Gastroesophageal sphincter (tissue), 4 donors: Measurements from ENCODE around the gene E2F1. TPM values are rescaled to one million over a fixed set of nuclear protein-coding genes. Genes with fewer than 3 reads are reported as not detected.

Experiments
- ATAC-seq: fragments of 150-250 bp; one replicate; pipeline ENCODE4 v1.9.1; 2016; ENCODE audit warnings: mild to moderate bottlenecking, moderate library complexity
- H3K27ac ChIP-seq, 4 donors: fragments of 200-600 bp; sonication (generic) in 3 of 4; 1 replicate in 3 of 4; 2 replicates in 1 of 4; pipeline ENCODE4 v1.5.1; 2016 to 2019
- H3K27me3 ChIP-seq: fragments of 200-600 bp; sonication (generic); one replicate; pipeline ENCODE4 v1.5.1; 2019
- H3K36me3 ChIP-seq, 2 donors: fragments of 200-600 bp; sonication (generic); one replicate each; pipeline ENCODE4 v1.5.1; 2019; ENCODE audit warnings: control low read depth in 1 of 2
- H3K4me1 ChIP-seq, 3 donors: fragments of 200-600 bp; sonication (generic); 1 replicate in 2 of 3; 2 replicates in 1 of 3; pipeline ENCODE4 v1.5.1; 2016 to 2019; ENCODE audit warnings: control low read depth in 2 of 3
- H3K4me3 ChIP-seq, 2 donors: fragments of 200-600 bp; sonication (generic); one replicate each; pipeline ENCODE4 v1.5.1; 2019; ENCODE audit warnings: mild to moderate bottlenecking in 1 of 2, moderate library complexity in 1 of 2
- H3K9me3 ChIP-seq, 3 donors: fragments of 200-600 bp; sonication (generic); one replicate each; pipeline ENCODE4 v1.5.1; 2017 to 2019; ENCODE audit warnings: control low read depth in 2 of 3
- CTCF ChIP-seq, 4 experiments: fragments of 200-600 bp in 2 of 4; fragments of 450-650 bp in 2 of 4; sonication (generic) in 1 of 4; IDR thresholded peaks; one replicate each; pipeline ENCODE4 v1.5.1; 2017 to 2019; ENCODE audit warnings: antibody characterized with exemption in 4 of 4, mild to moderate bottlenecking in 2 of 4, moderate library complexity in 2 of 4
- EP300 ChIP-seq: sonication (generic); formaldehyde crosslinking; IDR thresholded peaks from one replicate; pipeline ENCODE4 v1.6.1; 2017; ENCODE audit warnings: antibody characterized with exemption, mild to moderate bottlenecking
- POLR2A ChIP-seq, 2 donors: fragments of 450-650 bp; IDR thresholded peaks; one replicate each; pipeline ENCODE4 v1.6.1; 2017; ENCODE audit warnings: antibody characterized with exemption in 2 of 2, mild to moderate bottlenecking in 2 of 2, moderate library complexity in 1 of 2
- POLR2AphosphoS5 ChIP-seq: sonication (generic); formaldehyde crosslinking; IDR thresholded peaks from one replicate; pipeline ENCODE4 v1.6.1; 2017; ENCODE audit warnings: antibody characterized with exemption
- WGBS, 2 donors: methylation state at CpG; one replicate each; pipeline ENCODE4 v1.1.5; 2018; ENCODE audit warnings: low coverage in 1 of 2; 5-methylcytosine and 5-hydroxymethylcytosine counted together
- total RNA-seq, 4 donors: library from RNA; depleted of rRNA; stranded (reverse); fragments of >200 nt; gene quantifications; one replicate each; pipeline ENCODE4 v1.1.0, GENCODE V29; 2016

E2F1 gene
- total RNA-seq, 4 donors from 2014 or later = 0.57 to 4.4 (median 1.5) TPM

DNA sequence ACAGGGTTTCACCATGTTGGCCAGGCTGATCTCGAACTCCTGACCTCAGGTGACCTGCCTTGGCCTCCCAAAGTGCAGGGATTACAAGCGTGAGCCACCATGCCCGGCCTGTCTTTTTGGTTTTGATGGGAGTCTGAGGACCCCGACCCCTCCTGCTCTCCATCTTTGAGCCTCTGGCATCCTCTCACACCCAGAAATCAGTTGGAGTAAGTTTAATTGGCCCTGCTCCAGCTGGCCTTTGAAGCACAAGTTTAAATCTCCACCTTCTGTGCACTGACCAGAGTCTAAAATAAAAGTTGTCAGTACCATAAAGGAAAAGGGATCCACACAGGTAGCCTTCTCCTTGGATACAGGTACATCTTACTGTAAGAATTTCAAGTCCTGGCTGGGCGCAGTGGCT is 40.0 kb downstream of the E2F1 start:
- TF ChIP-seq CTCF (IDR thresholded peaks at IDR 0.05) (no peak), EP300 (no peak), POLR2A (IDR thresholded peaks at IDR 0.05) (no peak), POLR2AphosphoS5 (no peak)
- 80 to 95% methylated on average over 4 of the region's 5 CpGs for WGBS, 2 donors
- no peaks in the 10 kb centered on the region for H3K9me3 ChIP-seq

DNA sequence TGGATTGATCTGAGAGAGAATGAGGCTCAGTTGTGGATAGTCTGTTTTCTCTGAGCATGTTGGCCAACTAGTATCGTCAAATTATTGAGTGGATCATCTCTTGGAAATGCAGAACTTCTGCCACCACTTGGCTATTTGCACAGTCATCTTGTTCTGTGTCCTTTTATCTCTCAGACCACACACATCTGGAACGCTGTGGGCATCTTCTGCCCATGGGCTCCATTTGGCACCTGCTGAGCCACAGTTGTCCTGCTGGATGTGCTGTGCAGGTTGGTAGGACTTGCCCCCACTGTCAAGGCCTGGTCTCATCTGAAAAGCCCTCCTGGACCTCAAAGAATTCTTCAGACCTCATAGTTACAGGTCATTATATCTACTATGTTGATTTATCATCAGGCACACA is 40.8 kb downstream of the E2F1 start:
- Histone ChIP-seq H3K27me3 (no peaks in the 10 kb centered on the region), H3K4me1 (peaks cover 0 to 31% (median 15%) of the 10 kb centered on the region in 3 donors), H3K36me3 (peaks cover 0 to 57% of the 10 kb centered on the region in 2 donors), H3K4me3 (no peak overlapping the region), H3K27ac (no peak overlapping the region), H3K9me3 (no peaks in the 10 kb centered on the region)
- ATAC-seq = no peak
- TF ChIP-seq EP300 (no peak), POLR2A (IDR thresholded peaks at IDR 0.05) (no peak), POLR2AphosphoS5 (no peak), CTCF (IDR thresholded peaks at IDR 0.05) (no peak)
- 80 to 94% methylated on average over 1 to 2 of the region's 2 CpGs for WGBS, 2 donors

More for the DNA sequence above, 40.0 kb downstream of the E2F1 start:
- peaks cover 0 to 31% (median 15%) of the 10 kb centered on the region in 3 donors for H3K4me1 ChIP-seq
- no peak for ATAC-seq
- H3K36me3 ChIP-seq = peaks cover 0 to 49% of the 10 kb centered on the region in 2 donors
- no peak overlapping the region for H3K27ac ChIP-seq
- no peaks in the 10 kb centered on the region for H3K27me3 ChIP-seq
- H3K4me3 ChIP-seq = no peak overlapping the region

DNA sequence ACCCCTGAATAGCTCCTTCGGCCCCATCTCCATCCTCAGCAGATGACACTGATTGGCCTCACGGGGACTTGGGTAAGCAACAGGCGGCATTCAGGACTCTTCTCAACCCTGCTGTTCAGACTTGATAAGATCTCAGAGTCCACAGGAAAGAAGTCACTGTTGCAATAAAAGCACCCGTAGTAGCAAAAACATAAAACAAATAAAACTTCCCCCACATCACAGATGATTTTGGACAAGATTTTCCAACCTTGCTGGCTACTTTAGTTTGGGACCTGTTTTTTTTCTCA is 41.2 kb downstream of the E2F1 start:
- Histone ChIP-seq H3K36me3 (peaks cover 0 to 60% of the 10 kb centered on the region in 2 donors), H3K27me3 (no peaks in the 10 kb centered on the region), H3K9me3 (no peaks in the 10 kb centered on the region), H3K4me3 (no peak overlapping the region), H3K4me1 (peaks cover 0 to 31% (median 15%) of the 10 kb centered on the region in 3 donors), H3K27ac (no peak overlapping the region)
- TF ChIP-seq EP300 (no peak), CTCF (IDR thresholded peaks at IDR 0.05) (no peak), POLR2A (IDR thresholded peaks at IDR 0.05) (no peak), POLR2AphosphoS5 (no peak)
- no peak for ATAC-seq
- WGBS, 2 donors = 43 to 50% methylated on average over 1 of the region's 4 CpGs

DNA sequence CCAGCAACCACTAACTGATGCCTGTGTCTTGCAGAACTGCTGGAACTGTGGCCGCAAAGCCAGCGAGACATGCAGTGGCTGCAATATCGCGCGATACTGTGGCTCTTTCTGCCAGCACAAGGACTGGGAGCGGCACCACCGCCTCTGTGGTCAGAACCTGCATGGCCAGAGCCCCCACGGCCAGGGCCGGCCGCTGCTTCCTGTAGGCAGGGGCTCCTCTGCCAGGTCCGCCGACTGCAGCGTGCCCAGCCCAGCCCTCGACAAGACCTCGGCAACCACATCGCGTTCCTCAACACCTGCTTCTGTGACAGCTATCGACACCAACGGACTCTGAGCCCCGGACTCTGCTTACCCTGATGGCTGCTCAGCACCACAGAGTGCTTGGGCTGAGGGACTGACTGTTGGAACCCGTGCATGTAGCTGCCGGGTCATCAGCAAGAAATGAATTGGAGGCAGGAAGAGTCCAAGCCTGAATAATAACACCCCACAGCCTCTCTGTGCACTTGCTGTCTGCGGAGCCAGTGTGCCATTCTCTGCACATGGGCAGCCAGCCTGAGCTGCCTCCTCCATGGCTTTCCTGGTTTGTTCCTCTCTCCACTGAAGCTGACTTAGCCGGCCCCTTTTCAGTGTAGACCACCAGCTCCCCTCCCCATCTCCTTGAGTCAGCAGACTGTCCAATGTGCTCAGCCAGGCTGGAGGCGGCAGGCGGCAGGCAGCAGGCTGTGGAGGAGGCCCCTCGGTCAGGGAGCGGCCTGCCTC is 41.7 kb downstream of the E2F1 start:
- ATAC-seq = no peak
- peaks cover 0 to 25% (median 15%) of the 10 kb centered on the region in 3 donors for H3K4me1 ChIP-seq
- H3K36me3 ChIP-seq = peaks cover 0 to 66% of the 10 kb centered on the region in 2 donors
- TF ChIP-seq POLR2A (IDR thresholded peaks at IDR 0.05) (no peak), POLR2AphosphoS5 (no peak), CTCF (IDR thresholded peaks at IDR 0.05) (no peak), EP300 (no peak)
- 100% methylated on average over 1 of the region's 28 CpGs; no CpG with 5 or more reads in 1 of the 2 donors for WGBS, 2 donors
- no peaks in the 10 kb centered on the region for H3K27me3 ChIP-seq
- no peaks in the 10 kb centered on the region for H3K9me3 ChIP-seq
- H3K4me3 ChIP-seq = no peak overlapping the region
- H3K27ac ChIP-seq = no peak overlapping the region

DNA sequence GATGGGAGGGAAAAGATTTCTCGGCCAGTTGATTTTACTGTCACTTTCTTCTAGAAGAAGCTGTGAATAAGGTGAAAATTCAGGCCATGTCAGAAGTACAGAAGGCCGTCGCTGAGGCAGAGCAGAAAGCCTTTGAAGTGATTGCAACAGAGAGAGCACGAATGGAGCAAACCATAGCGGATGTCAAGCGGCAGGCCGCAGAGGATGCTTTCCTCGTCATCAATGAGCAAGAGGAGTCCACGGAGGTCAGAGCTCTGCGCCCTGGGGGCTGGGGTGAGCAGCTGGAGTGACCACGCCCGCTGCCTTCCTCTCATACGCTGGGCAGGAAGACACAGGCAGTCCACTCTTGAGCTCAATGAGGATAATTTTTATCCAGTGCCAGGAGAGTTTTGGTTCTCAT is 45.9 kb downstream of the E2F1 start:
- no peaks in the 10 kb centered on the region for H3K9me3 ChIP-seq
- no peaks in the 10 kb centered on the region for H3K4me1 ChIP-seq
- WGBS, 2 donors = 78 to 85% methylated on average over 10 to 12 of the region's 13 CpGs
- H3K4me3 ChIP-seq = no peak overlapping the region
- no peak for ATAC-seq
- no peak for TF ChIP-seq POLR2A (IDR thresholded peaks at IDR 0.05)
- no peak for TF ChIP-seq CTCF (IDR thresholded peaks at IDR 0.05)
- TF ChIP-seq EP300 = no peak
- TF ChIP-seq POLR2AphosphoS5 = no peak
- H3K27ac ChIP-seq = no peak overlapping the region
- H3K27me3 ChIP-seq = no peaks in the 10 kb centered on the region
- H3K36me3 ChIP-seq = peaks cover 0 to 92% of the 10 kb centered on the region in 2 donors
